H1 (cell line): ENCODE results near the gene TCF7L1. TPM values are rescaled to one million over a fixed set of nuclear protein-coding genes. Genes with fewer than 3 reads are reported as not detected.

Experiments used
- CTCF ChIA-PET: fragments of 300-600 bp; sonication (Branson Sonifier 250); formaldehyde crosslinking; loops from one replicate; lab custom pipeline; 2021; ENCODE audit not compliant: partially characterized antibody; lab: Charles Lee
- POLR2A ChIA-PET: fragments of 300-600 bp; sonication (Branson Sonifier 250); formaldehyde crosslinking; loops from one replicate; lab custom pipeline; 2021; ENCODE audit warnings: inconsistent platforms; ENCODE audit not compliant: partially characterized antibody; lab: Charles Lee
- DNase-seq, 2 experiments: peaks; one replicate each; pipeline versions ENCODE4 v3.0.0 to v3.0.0-alpha.2; 2010 to 2022; ENCODE audit warnings: low spot score in 2 of 2, low read depth in 1 of 2, mixed read lengths in 1 of 2
- FAIRE-seq: peaks from 2 replicates; lab custom pipeline; 2011; peaks lifted over from hg19 to GRCh38; lab: Jason Lieb, UNC
- H2AFZ ChIP-seq: 2 replicates; pipeline ENCODE4 v1.8.1; 2012; ENCODE audit warnings: low read length, inconsistent platforms
- H2AK5ac ChIP-seq: 2 replicates; pipeline ENCODE4 v1.6.1; 2013; ENCODE audit warnings: low read depth, low read length
- H2BK120ac ChIP-seq: replicated peaks from 2 replicates; pipeline ENCODE3; 2013; ENCODE audit warnings: low read depth, low read length, inconsistent platforms
- H2BK12ac ChIP-seq: 2 replicates; pipeline ENCODE4 v1.6.1; 2013; ENCODE audit warnings: low read depth, low read length
- H2BK15ac ChIP-seq: 2 replicates; pipeline ENCODE4 v1.6.1; 2013; ENCODE audit warnings: low read length
- H2BK20ac ChIP-seq: 2 replicates; pipeline ENCODE4 v1.6.1; 2013; ENCODE audit warnings: low read length
- H2BK5ac ChIP-seq: 2 replicates; pipeline ENCODE4 v1.6.1; 2013; ENCODE audit warnings: low read depth, low read length
- H3K14ac ChIP-seq: 2 replicates; pipeline ENCODE4 v1.6.1; 2013; ENCODE audit warnings: inconsistent platforms; ENCODE audit not compliant: insufficient read length
- H3K18ac ChIP-seq: 2 replicates; pipeline ENCODE4 v1.6.1; 2013; ENCODE audit warnings: low read length; ENCODE audit errors: extremely low read depth
- H3K23ac ChIP-seq: 2 replicates; pipeline ENCODE4 v1.6.1; 2013; ENCODE audit warnings: inconsistent platforms; ENCODE audit not compliant: insufficient read length
- H3K23me2 ChIP-seq: 2 replicates; pipeline ENCODE4 v1.6.1; 2013; ENCODE audit warnings: low read depth, low read length
- H3K27ac ChIP-seq: 2 replicates; pipeline ENCODE4 v1.6.1; 2011; ENCODE audit warnings: low read depth, low read length, inconsistent platforms
- H3K27me3 ChIP-seq, 4 experiments: replicated peaks in 1 of 4; 1 replicate in 1 of 4; 2 replicates in 3 of 4; pipeline versions ENCODE4 v1.6.1 to v1.8.1; 2011 to 2013; ENCODE audit warnings: low read length in 3 of 4, mild to moderate bottlenecking in 3 of 4, inconsistent platforms in 2 of 4, mixed read lengths in 2 of 4, moderate library complexity in 1 of 4; ENCODE audit not compliant: control insufficient read depth in 3 of 4, insufficient read depth in 3 of 4; ENCODE audit errors: extremely low read depth in 1 of 4
- H3K36me3 ChIP-seq, 4 experiments: 2 replicates each; pipeline versions ENCODE4 v1.6.1 to v1.8.1; 2011 to 2013; ENCODE audit warnings: mild to moderate bottlenecking in 4 of 4, low read length in 3 of 4, moderate library complexity in 2 of 4, control low read depth in 1 of 4, inconsistent platforms in 1 of 4; ENCODE audit not compliant: insufficient read depth in 4 of 4, control insufficient read depth in 2 of 4
- H3K4ac ChIP-seq: replicated peaks from 2 replicates; pipeline ENCODE3; 2013; ENCODE audit warnings: low read length, low read depth, mixed read lengths, inconsistent platforms; ENCODE audit not compliant: insufficient read length
- H3K4me1 ChIP-seq, 4 experiments: replicated peaks in 1 of 4; 1 replicate in 1 of 4; 2 replicates in 3 of 4; pipeline versions ENCODE4 v1.6.1 to v1.8.1; 2011 to 2013; ENCODE audit warnings: low read length in 3 of 4, inconsistent platforms in 2 of 4, mixed read lengths in 1 of 4; ENCODE audit not compliant: insufficient read depth in 4 of 4, control insufficient read depth in 3 of 4
- H3K4me2 ChIP-seq, 2 experiments: 2 replicates each; pipeline versions ENCODE4 v1.6.1 to v1.8.1; 2011 to 2013; ENCODE audit warnings: low read depth in 2 of 2, low read length in 2 of 2, control low read depth in 1 of 2, inconsistent platforms in 1 of 2, mild to moderate bottlenecking in 1 of 2; ENCODE audit not compliant: insufficient read depth in 1 of 2
- H3K4me3 ChIP-seq, 4 experiments: fragments of 200-600, 300-600 bp in 1 of 4; sonication (generic), shearing (Covaris generic), sonication (Bioruptor Twin) in 1 of 4; 2 replicates each; pipeline versions ENCODE4 v1.5.1 to v1.8.1; 2011 to 2016; ENCODE audit warnings: low read length in 4 of 4, low read depth in 3 of 4, control low read depth in 2 of 4, inconsistent platforms in 2 of 4, mild to moderate bottlenecking in 2 of 4, mixed read lengths in 1 of 4, moderate library complexity in 1 of 4; ENCODE audit not compliant: insufficient read depth in 2 of 4; ENCODE audit errors: extremely low read depth in 1 of 4
- H3K56ac ChIP-seq: replicated peaks from 2 replicates; pipeline ENCODE3; 2013; ENCODE audit warnings: low read depth, mild to moderate bottlenecking, mixed read lengths, low read length, inconsistent platforms; ENCODE audit not compliant: insufficient read length
- H3K79me1 ChIP-seq: 2 replicates; pipeline ENCODE4 v1.6.1; 2013; ENCODE audit warnings: low read depth, low read length, control low read depth
- H3K79me2 ChIP-seq, 2 experiments: 2 replicates each; pipeline versions ENCODE4 v1.6.1 to v1.8.1; 2012 to 2013; ENCODE audit warnings: low read length in 2 of 2, mild to moderate bottlenecking in 2 of 2, inconsistent platforms in 1 of 2; ENCODE audit not compliant: insufficient read depth in 2 of 2, control insufficient read depth in 1 of 2
- H3K9ac ChIP-seq, 4 experiments: replicated peaks in 1 of 4; 1 replicate in 1 of 4; 2 replicates in 3 of 4; pipeline versions ENCODE4 v1.6.1 to v1.8.1; 2011 to 2013; ENCODE audit warnings: low read depth in 3 of 4, low read length in 3 of 4, control low read depth in 2 of 4, mild to moderate bottlenecking in 2 of 4, moderate library complexity in 2 of 4, inconsistent platforms in 1 of 4; ENCODE audit errors: extremely low read depth in 1 of 4
- H3K9me3 ChIP-seq, 2 experiments: 2 replicates each; pipeline versions ENCODE4 v1.6.1 to v1.8.1; 2012 to 2013; ENCODE audit warnings: mild to moderate bottlenecking in 2 of 2, moderate library complexity in 2 of 2, control low read depth in 1 of 2, inconsistent platforms in 1 of 2, low read depth in 1 of 2, low read length in 1 of 2, mixed read lengths in 1 of 2; ENCODE audit not compliant: insufficient read depth in 2 of 2
- H4K20me1 ChIP-seq, 2 experiments: replicated peaks in 1 of 2; 2 replicates each; pipeline versions ENCODE3 to v1.8.1; 2011 to 2013; ENCODE audit warnings: inconsistent platforms in 2 of 2, low read length in 2 of 2, mild to moderate bottlenecking in 1 of 2; ENCODE audit not compliant: insufficient read depth in 2 of 2, control insufficient read depth in 1 of 2
- H4K5ac ChIP-seq: 2 replicates; pipeline ENCODE4 v1.6.1; 2013; ENCODE audit warnings: low read length, low read depth, mixed read lengths, inconsistent platforms; ENCODE audit not compliant: insufficient read length
- H4K8ac ChIP-seq: 2 replicates; pipeline ENCODE4 v1.8.0; 2013; ENCODE audit warnings: mild to moderate bottlenecking, moderate library complexity, low read length, inconsistent platforms; ENCODE audit not compliant: insufficient read depth; ENCODE audit errors: extremely low read depth
- H4K91ac ChIP-seq: replicated peaks from 2 replicates; pipeline ENCODE3; 2013; ENCODE audit warnings: low read length, mixed read lengths, inconsistent platforms; ENCODE audit not compliant: insufficient read length
- BACH1 ChIP-seq: IDR thresholded peaks from 2 replicates; pipeline ENCODE4 v1.6.1; 2012; ENCODE audit warnings: low read length, improper control_type of control experiment
- CBX5 ChIP-seq: fragments of 300-800, 300-1000 bp; sonication (generic); IDR thresholded peaks from 2 replicates; pipeline ENCODE4 v1.7.1; 2016; ENCODE audit warnings: antibody characterized with exemption, low read length, low read depth
- CTBP2 ChIP-seq: IDR thresholded peaks from 2 replicates; pipeline ENCODE4 v1.7.0; 2011; ENCODE audit warnings: borderline replicate concordance, mild to moderate bottlenecking, moderate library complexity, mixed read lengths, low read length; ENCODE audit not compliant: insufficient read depth, insufficient read length
- HDAC6 ChIP-seq: IDR thresholded peaks from one replicate; pipeline ENCODE4 v1.7.1; 2012; ENCODE audit warnings: low read depth, mild to moderate bottlenecking, inconsistent platforms, low read length, moderate library complexity
- JUN ChIP-seq: IDR thresholded peaks from 2 replicates; pipeline ENCODE4 v1.6.1; 2011; ENCODE audit warnings: low read depth, mild to moderate bottlenecking, improper control_type of control experiment, low read length
- SAP30 ChIP-seq: fragments of 300-600 bp; sonication (generic); IDR thresholded peaks from 2 replicates; pipeline ENCODE4 v1.7.1; 2012; ENCODE audit warnings: low read length, moderate library complexity, mild to moderate bottlenecking, inconsistent platforms; ENCODE audit not compliant: insufficient read depth, insufficient replicate concordance
- SIRT6 ChIP-seq: IDR thresholded peaks from one replicate; pipeline ENCODE4 v1.7.1; 2012; ENCODE audit warnings: low read length, inconsistent platforms
- SP4 ChIP-seq: IDR thresholded peaks from 2 replicates; pipeline ENCODE4 v1.6.1; 2012; ENCODE audit warnings: low read length, inconsistent platforms
- WGBS, 2 experiments: shearing (Covaris generic) in 1 of 2; methylation state at CpG; one replicate each; pipeline versions ENCODE4 v1.1.6 to v1.1.7; 2013 to 2015; ENCODE audit warnings: low lambda C conversion rate in 2 of 2, mixed read lengths in 2 of 2, inconsistent platforms in 1 of 2, low coverage in 1 of 2, missing lambda C conversion rate in 1 of 2; ENCODE audit not compliant: insufficient replicate concordance in 2 of 2, insufficient coverage in 1 of 2, insufficient read length in 1 of 2; ENCODE audit errors: extremely low coverage in 1 of 2, missing lambda C conversion rate in 1 of 2; 5-methylcytosine and 5-hydroxymethylcytosine counted together
- polyA plus RNA-seq, 7 experiments: library from polyadenylated mRNA; depleted of rRNA in 3 of 7; stranded (reverse) in 5 of 7; unstranded in 2 of 7; fragments of >200 nt in 5 of 7; fragments of 200-250 nt in 2 of 7; gene quantifications; 1 replicate in 5 of 7; 2 replicates in 1 of 7; 4 replicates in 1 of 7; pipeline versions ENCODE4 v1.2.1 to v1.2.3, GENCODE V29; 2011 to 2013; ENCODE audit warnings: missing spikeins in 2 of 7, mixed read lengths in 2 of 7
- total RNA-seq: library from RNA; stranded (reverse); fragmentation: NEBNext Ultra II Directional; extraction: Animal tissue kit (Norgen Biotek cat#: 25700); gene quantifications from 2 replicates; pipeline ENCODE4 v1.2.1, GENCODE V29; 2021
- TF ChIP-seq, protein P1 (sequence below): IDR thresholded peaks from 2 replicates; pipeline ENCODE4 v1.6.1; 2012; ENCODE audit warnings: inconsistent platforms

Gene TCF7L1
- total and polyA plus RNA-seq, 2 of the 8 experiments (the other 6 are each of a cell fraction or from before 2014, with no cell fraction given) = 27.5 to 108 TPM

GRCh38 chr2:85180322-85181133, 47.3 kb downstream of the TCF7L1 start:
- H3K4me2 ChIP-seq = peak overlapping the region in 1 of 2 experiments; percentile 23; a peak in 1 of 4 replicates
- H3K4ac ChIP-seq = peak overlapping the region; percentile 9
- H2BK20ac ChIP-seq = peak overlapping the region; percentile 56; the same call in 1 of the 2 replicates
- no peak overlapping the region for H2BK15ac ChIP-seq
- no peak overlapping the region for H2BK12ac ChIP-seq
- H3K9me3 ChIP-seq = no peaks in the 10 kb centered on the region
- no peak overlapping the region for H4K5ac ChIP-seq
- DNase-seq (no peak), FAIRE-seq (no peak)
- H3K79me2 ChIP-seq = peaks cover 18 to 98% of the 10 kb centered on the region in 2 experiments
- no peak overlapping the region for H2AK5ac ChIP-seq
- no peaks in the 10 kb centered on the region for H3K36me3 ChIP-seq
- no peak overlapping the region for H2BK120ac ChIP-seq
- no peak overlapping the region for H3K9ac ChIP-seq
- H3K4me3 ChIP-seq = no peak overlapping the region
- no peaks in the 10 kb centered on the region for H3K23me2 ChIP-seq
- no peak overlapping the region for H4K8ac ChIP-seq
- H3K56ac ChIP-seq = no peak overlapping the region
- ChIA-PET CTCF (interaction anchor here (1.3 to 15.2 kb wide), 15 partner anchors 9 to 119 kb away, joined by 3 to 218 read pairs (median 8); no protein-coding TSS in a partner anchor), POLR2A (interaction anchor here (1.0 to 2.2 kb wide), 9 partner anchors 9 to 76 kb away, joined by 3 to 12 read pairs (median 5); no protein-coding TSS in a partner anchor)
- no peaks in the 10 kb centered on the region for H3K27me3 ChIP-seq
- H4K91ac ChIP-seq = no peak overlapping the region
- peaks cover 28 to 50% (median 30%) of the 10 kb centered on the region in 4 experiments for H3K4me1 ChIP-seq
- TF ChIP-seq CBX5 = no peak
- TF ChIP-seq CTBP2 = no peak
- TF ChIP-seq HDAC6 = no peak
- no peak for TF ChIP-seq SP4
- no peak for TF ChIP-seq SIRT6
- TF ChIP-seq BACH1 = no peak
- no peak for TF ChIP-seq SAP30
- no peak for TF ChIP-seq JUN
- TF ChIP-seq, protein P1, sequence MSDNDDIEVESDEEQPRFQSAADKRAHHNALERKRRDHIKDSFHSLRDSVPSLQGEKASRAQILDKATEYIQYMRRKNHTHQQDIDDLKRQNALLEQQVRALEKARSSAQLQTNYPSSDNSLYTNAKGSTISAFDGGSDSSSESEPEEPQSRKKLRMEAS = no peak
- peaks cover 47 to 56% of the 10 kb centered on the region in 2 experiments for H4K20me1 ChIP-seq
- H3K27ac ChIP-seq = no peak overlapping the region
- WGBS, 2 experiments = 85% methylated on average over 12 of the region's 12 CpGs; no CpG with 5 or more reads in 1 of the 2 experiments
- H3K23ac ChIP-seq = no peak overlapping the region
- H3K14ac ChIP-seq = no peak overlapping the region
- no peak overlapping the region; the same call in none of the 2 replicates for H3K18ac ChIP-seq
- no peak overlapping the region for H2BK5ac ChIP-seq
- peaks cover 32% of the 10 kb centered on the region for H3K79me1 ChIP-seq
- H2AFZ ChIP-seq = no peak overlapping the region
